ENCODE results near the gene FBXO8.
"Not testable (repeated sequence)": the region's sequence is repeated elsewhere in the genome, so short reads cannot be mapped to it uniquely, and the experiment has no call there.

The FBXO8 gene

GRCh38 chr4:174282836-174283506 is 496 bp downstream of the FBXO8 start:
- DNase-seq (ENCODE audit: low spot score), result peak; percentile 85

- DNase-seq (ENCODE audit: low spot score), result no peak
Observed at GRCh38 chr4:174281901-174282300, 1.6 kb downstream of the FBXO8 start.

GRCh38 chr4:174281182-174281737 is 2.2 kb downstream of the FBXO8 start:
- DNase-seq (ENCODE audit: low spot score), result no peak

- no peak for DNase-seq (ENCODE audit: low spot score)
Observed at GRCh38 chr4:174279433-174280155, 3.9 kb downstream of the FBXO8 start.

- no peak for DNase-seq (ENCODE audit: low spot score)
Observed at GRCh38 chr4:174278467-174278866, 5.0 kb downstream of the FBXO8 start.

GRCh38 chr4:174277433-174277832 is 6.0 kb downstream of the FBXO8 start:
- DNase-seq (ENCODE audit: low spot score), result no peak

GRCh38 chr4:174275101-174275500 is 8.4 kb downstream of the FBXO8 start:
- DNase-seq (ENCODE audit: low spot score), result no peak

GRCh38 chr4:174274436-174274835 is 9.0 kb downstream of the FBXO8 start:
- DNase-seq (ENCODE audit: low spot score), result no peak

- DNase-seq (ENCODE audit: low spot score), result no peak
Observed at GRCh38 chr4:174273930-174274329, 9.5 kb downstream of the FBXO8 start.

- no peak for DNase-seq (ENCODE audit: low spot score)
Observed at GRCh38 chr4:174266416-174266815, 17.1 kb downstream of the FBXO8 start.

GRCh38 chr4:174265916-174266315 is 17.6 kb downstream of the FBXO8 start:
- no peak for DNase-seq (ENCODE audit: low spot score)

GRCh38 chr4:174263445-174263736 is 20.1 kb downstream of the FBXO8 start:
- DNase-seq (ENCODE audit: low spot score), result no peak

- DNase-seq (ENCODE audit: low spot score), result no peak
Observed at GRCh38 chr4:174262624-174263444, 20.6 kb downstream of the FBXO8 start.

GRCh38 chr4:174261432-174261831 is 22.0 kb downstream of the FBXO8 start:
- not testable (repeated sequence) for DNase-seq (ENCODE audit: low spot score)

GRCh38 chr4:174260099-174260498 is 23.4 kb downstream of the FBXO8 start:
- DNase-seq (ENCODE audit: low spot score), result no peak

- DNase-seq (ENCODE audit: low spot score), result no peak
Observed at GRCh38 chr4:174259580-174259979, 23.9 kb downstream of the FBXO8 start.

GRCh38 chr4:174256277-174256713 is 27.2 kb downstream of the FBXO8 start:
- no peak for DNase-seq (ENCODE audit: low spot score)

GRCh38 chr4:174255786-174256185 is 27.7 kb downstream of the FBXO8 start:
- DNase-seq (ENCODE audit: low spot score), result no peak

GRCh38 chr4:174255374-174255773 is 28.1 kb downstream of the FBXO8 start:
- DNase-seq (ENCODE audit: low spot score), result no peak

GRCh38 chr4:174254613-174255012 is 28.9 kb downstream of the FBXO8 start:
- no peak for DNase-seq (ENCODE audit: low spot score)

- no peak for DNase-seq (ENCODE audit: low spot score)
Observed at GRCh38 chr4:174252412-174252811, 31.1 kb downstream of the FBXO8 start.

- no peak for DNase-seq (ENCODE audit: low spot score)
Observed at GRCh38 chr4:174248407-174248806, 35.1 kb downstream of the FBXO8 start.

GRCh38 chr4:174245714-174246113 is 37.8 kb downstream of the FBXO8 start:
- DNase-seq (ENCODE audit: low spot score), result no peak

Data from kidney capillary endothelial cell (primary cell).